ENCODE measurements around the gene C19orf81.

The C19orf81 gene

GRCh38 chr19:50629194-50629593 lies 20.1 kb upstream of the C19orf81 start:
- no peak for DNase-seq (ENCODE audit: low read depth in 2 of 2)

GRCh38 chr19:50629801-50630200 lies 19.4 kb upstream of the C19orf81 start:
- no peak for DNase-seq (ENCODE audit: low read depth in 2 of 2)

GRCh38 chr19:50632151-50632835 lies 17.0 kb upstream of the C19orf81 start:
- no peak for DNase-seq (ENCODE audit: low read depth in 2 of 2)

GRCh38 chr19:50633359-50633758 lies 15.9 kb upstream of the C19orf81 start:
- no peak for DNase-seq (ENCODE audit: low read depth in 2 of 2)

- no peak for DNase-seq (ENCODE audit: low read depth in 2 of 2)
Observed at GRCh38 chr19:50633973-50634372, 15.3 kb upstream of the C19orf81 start.

GRCh38 chr19:50636317-50637085 lies 12.7 kb upstream of the C19orf81 start:
- DNase-seq (ENCODE audit: low read depth in 2 of 2) = no peak

GRCh38 chr19:50638600-50638999 lies 10.6 kb upstream of the C19orf81 start:
- no peak for DNase-seq (ENCODE audit: low read depth in 2 of 2)

GRCh38 chr19:50639121-50640112 lies 9.8 kb upstream of the C19orf81 start, which contains the start of gene SYT3:
SYT3 (minus strand) TSS chr19:50639881; CDS start chr19:50637411, 2,470 bp downstream.
- no peak for DNase-seq (ENCODE audit: low read depth in 2 of 2)

GRCh38 chr19:50640368-50640767 lies 8.9 kb upstream of the C19orf81 start:
- DNase-seq (ENCODE audit: low read depth in 2 of 2) = no peak

- DNase-seq (ENCODE audit: low read depth in 2 of 2) = no peak
Observed at GRCh38 chr19:50644315-50644915, 4.8 kb upstream of the C19orf81 start.

GRCh38 chr19:50645107-50645506 lies 4.1 kb upstream of the C19orf81 start:
- DNase-seq (ENCODE audit: low read depth in 2 of 2) = no peak

- peak in 1 of 2 experiments; percentile 19 for DNase-seq (ENCODE audit: low read depth in 2 of 2)
Observed at GRCh38 chr19:50646074-50646807, 3.0 kb upstream of the C19orf81 start.

- no peak for DNase-seq (ENCODE audit: low read depth in 2 of 2)
Observed at GRCh38 chr19:50647879-50648615, 1.2 kb upstream of the C19orf81 start.

- DNase-seq (ENCODE audit: low read depth in 2 of 2) = no peak
Observed at GRCh38 chr19:50648659-50649058, 586 bp upstream of the C19orf81 start.

- no peak for DNase-seq (ENCODE audit: low read depth in 2 of 2)
Observed at GRCh38 chr19:50651174-50651573, 1.9 kb downstream of the C19orf81 start.

GRCh38 chr19:50652722-50653121 lies 3.5 kb downstream of the C19orf81 start:
- DNase-seq (ENCODE audit: low read depth in 2 of 2) = no peak

GRCh38 chr19:50654882-50655281 lies 5.6 kb downstream of the C19orf81 start:
- no peak for DNase-seq (ENCODE audit: low read depth in 2 of 2)

GRCh38 chr19:50657222-50657669 lies 8.0 kb downstream of the C19orf81 start:
- DNase-seq (ENCODE audit: low read depth in 2 of 2) = no peak

- DNase-seq (ENCODE audit: low read depth in 2 of 2) = peak; percentile 99
Observed at GRCh38 chr19:50657712-50658440, 8.6 kb downstream of the C19orf81 start.
